ENCODE measurements around the gene PXMP4.
A peak's percentile ranks its signal among the peaks of the same experiment; 100 is the strongest.

The PXMP4 gene

GRCh38 chr20:33732166-33732970 lies 12.3 kb upstream of the PXMP4 start:
- DNase-seq (ENCODE audit: low spot score) = peak; percentile 95

- DNase-seq (ENCODE audit: low spot score) = peak; percentile 91
Measured at GRCh38 chr20:33731693-33732165, 11.6 kb upstream of the PXMP4 start, which contains the start of gene ZNF341. Gene ZNF341, plus strand, starts transcription at chr20:33731996. Its CDS starts 26 bp downstream, at chr20:33732022.

- DNase-seq (ENCODE audit: low spot score) = no peak
Measured at GRCh38 chr20:33730946-33731692, 11.0 kb upstream of the PXMP4 start.

- DNase-seq (ENCODE audit: low spot score) = no peak
Measured at GRCh38 chr20:33729101-33729500, 9.0 kb upstream of the PXMP4 start.

GRCh38 chr20:33728463-33728862 lies 8.4 kb upstream of the PXMP4 start:
- no peak for DNase-seq (ENCODE audit: low spot score)

GRCh38 chr20:33727806-33728205 lies 7.7 kb upstream of the PXMP4 start:
- no peak for DNase-seq (ENCODE audit: low spot score)

- DNase-seq (ENCODE audit: low spot score) = no peak
Measured at GRCh38 chr20:33727115-33727479, 7.0 kb upstream of the PXMP4 start.

- no peak for DNase-seq (ENCODE audit: low spot score)
Measured at GRCh38 chr20:33725607-33726264, 5.6 kb upstream of the PXMP4 start.

- no peak for DNase-seq (ENCODE audit: low spot score)
Measured at GRCh38 chr20:33724439-33725094, 4.5 kb upstream of the PXMP4 start.

- no peak for DNase-seq (ENCODE audit: low spot score)
Measured at GRCh38 chr20:33721391-33722140, 1.5 kb upstream of the PXMP4 start.

GRCh38 chr20:33719277-33719988 lies 677 bp downstream of the PXMP4 start:
- no peak for DNase-seq (ENCODE audit: low spot score)

GRCh38 chr20:33716498-33716897 lies 3.6 kb downstream of the PXMP4 start:
- no peak for DNase-seq (ENCODE audit: low spot score)

GRCh38 chr20:33713865-33714367 lies 6.2 kb downstream of the PXMP4 start:
- DNase-seq (ENCODE audit: low spot score) = no peak

- no peak for DNase-seq (ENCODE audit: low spot score)
Measured at GRCh38 chr20:33711446-33711738, 8.7 kb downstream of the PXMP4 start.

- DNase-seq (ENCODE audit: low spot score) = no peak
Measured at GRCh38 chr20:33710681-33711445, 9.2 kb downstream of the PXMP4 start.

- DNase-seq (ENCODE audit: low spot score) = no peak
Measured at GRCh38 chr20:33709905-33710541, 10.1 kb downstream of the PXMP4 start.

GRCh38 chr20:33709398-33709797 lies 10.7 kb downstream of the PXMP4 start:
- DNase-seq (ENCODE audit: low spot score) = no peak

- DNase-seq (ENCODE audit: low spot score) = no peak
Measured at GRCh38 chr20:33707668-33708067, 12.4 kb downstream of the PXMP4 start.

- no peak for DNase-seq (ENCODE audit: low spot score)
Measured at GRCh38 chr20:33704197-33704924, 15.7 kb downstream of the PXMP4 start.

Data from left forelimb (tissue), 1 donor.